ENCODE data around the gene SRP72.

The SRP72 gene

DNA sequence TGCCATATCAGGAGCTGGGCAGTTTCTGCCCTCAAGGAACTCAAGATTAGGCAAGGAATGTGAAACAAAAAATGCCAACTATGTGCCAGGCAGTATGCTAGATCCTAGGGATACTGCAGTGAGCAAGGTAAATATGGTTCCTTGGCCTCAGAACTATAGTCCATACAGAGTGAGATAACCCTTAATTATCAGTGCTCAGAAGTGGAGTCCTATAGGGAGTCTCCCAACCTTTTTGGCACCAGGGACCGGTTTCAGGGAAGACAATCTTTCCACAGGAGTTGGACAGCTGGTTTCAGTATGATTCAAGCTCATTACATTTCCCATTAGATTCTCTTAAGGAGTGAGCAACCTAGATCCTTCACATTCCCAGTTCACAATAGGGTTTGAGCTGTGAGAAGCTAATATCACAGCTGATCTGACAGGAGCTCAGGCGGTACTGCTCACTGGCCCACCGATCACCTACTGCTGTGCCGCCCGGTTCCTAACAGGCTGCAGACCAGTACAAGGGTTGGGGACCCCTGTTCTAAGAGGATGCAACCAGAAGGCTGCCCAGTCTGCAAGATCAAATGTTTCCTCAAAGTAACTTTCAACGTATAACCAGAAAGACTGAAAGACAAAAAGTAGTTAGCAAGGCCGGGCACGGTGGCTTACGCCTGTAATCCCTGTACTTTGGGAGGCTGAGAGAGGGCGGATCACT lies 1.7 kb upstream of the SRP72 start:
- DNase-seq (ENCODE audit: low spot score) = no peak

GRCh38 chr4:56466296-56466761 lies 1.1 kb upstream of the SRP72 start:
- peak; percentile 53 for DNase-seq (ENCODE audit: low spot score)

DNA sequence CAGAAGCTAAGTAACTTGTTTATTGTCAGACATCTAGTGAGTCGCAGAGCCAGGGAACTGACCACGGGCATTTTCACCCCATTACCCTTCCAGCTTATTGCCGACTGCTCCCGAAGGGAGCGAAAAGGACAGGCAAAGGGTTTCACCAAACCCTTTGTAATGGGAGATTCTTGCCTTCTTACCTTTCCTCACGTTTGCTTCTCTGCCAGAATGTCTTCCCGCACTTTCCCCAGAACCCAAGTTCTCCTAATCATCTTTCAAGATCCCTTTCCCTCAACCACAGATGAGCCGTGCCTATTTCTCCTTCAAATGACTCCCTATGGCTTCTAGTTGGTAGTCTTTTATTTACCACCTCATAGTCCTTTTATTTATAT lies 520 bp upstream of the SRP72 start:
- DNase-seq (ENCODE audit: low spot score) = no peak

DNA sequence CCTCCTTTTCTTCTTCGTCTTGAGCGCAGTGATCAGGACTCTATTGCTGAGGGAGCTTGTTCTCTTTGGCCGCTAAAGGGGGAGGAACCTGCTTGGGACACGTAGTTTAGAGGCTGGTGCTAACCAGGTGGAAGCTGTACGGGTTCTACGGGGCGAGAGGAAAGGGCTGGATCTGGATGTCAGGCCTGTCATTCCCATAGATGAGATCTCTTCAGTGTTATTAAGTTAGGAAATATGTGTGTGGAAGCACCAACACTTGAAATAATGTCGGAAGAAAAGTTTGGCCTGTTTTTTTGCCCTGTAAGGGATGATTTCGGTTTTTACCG lies 643 bp downstream of the SRP72 start:
- DNase-seq (ENCODE audit: low spot score) = no peak

DNA sequence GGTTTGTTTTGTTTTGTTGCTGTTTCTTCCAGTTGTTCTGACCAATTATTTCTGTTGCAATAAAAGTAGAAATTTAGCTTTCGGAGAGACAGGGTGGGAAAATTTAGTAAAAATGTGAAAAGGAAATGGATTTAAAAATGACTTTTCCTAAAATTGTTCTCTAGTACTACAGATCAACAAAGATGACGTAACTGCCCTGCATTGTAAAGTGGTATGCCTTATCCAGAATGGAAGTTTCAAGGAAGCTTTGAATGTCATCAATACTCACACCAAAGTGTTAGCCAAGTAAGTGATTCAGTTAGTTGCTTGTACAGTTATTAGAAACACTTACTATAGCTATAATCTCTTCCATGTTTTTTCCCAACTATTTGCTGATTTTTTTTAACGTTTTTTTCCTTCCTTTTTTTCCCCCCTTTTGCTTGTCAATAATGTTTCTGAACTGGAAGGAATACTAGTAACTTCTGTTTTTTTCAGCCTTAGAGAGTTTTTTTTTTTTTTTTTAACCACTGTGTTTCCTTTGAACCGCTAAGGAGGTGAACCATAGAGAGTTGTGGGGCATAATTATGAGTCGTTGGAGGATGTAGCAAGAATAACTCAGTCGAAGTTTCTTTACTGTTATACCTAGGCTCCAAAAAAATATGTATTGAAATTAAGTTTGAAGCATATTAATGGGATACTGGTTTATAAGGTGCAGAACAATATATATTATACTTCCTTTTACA lies 2.2 kb downstream of the SRP72 start:
- no peak for DNase-seq (ENCODE audit: low spot score)

GRCh38 chr4:56475917-56476316 lies 8.5 kb downstream of the SRP72 start:
- DNase-seq (ENCODE audit: low spot score) = no peak

GRCh38 chr4:56477192-56477702 lies 9.8 kb downstream of the SRP72 start:
- DNase-seq (ENCODE audit: low spot score) = no peak

- no peak for DNase-seq (ENCODE audit: low spot score)
Observed at GRCh38 chr4:56480691-56481090, 13.3 kb downstream of the SRP72 start.

- DNase-seq (ENCODE audit: low spot score) = no peak
Observed at GRCh38 chr4:56496241-56496640, 28.8 kb downstream of the SRP72 start.

- peak; percentile 65 for DNase-seq (ENCODE audit: low spot score)
Observed at GRCh38 chr4:56505269-56506130, 38.1 kb downstream of the SRP72 start, which contains the start of gene ARL9. TSS of gene ARL9 (plus strand) at chr4:56505791. CDS start at chr4:56505863, 72 bp downstream.

- no peak for DNase-seq (ENCODE audit: low spot score)
Observed at GRCh38 chr4:56511098-56511497, 43.7 kb downstream of the SRP72 start.

- DNase-seq (ENCODE audit: low spot score) = no peak
Observed at GRCh38 chr4:56512166-56512565, 44.7 kb downstream of the SRP72 start.

GRCh38 chr4:56513517-56513916 lies 46.1 kb downstream of the SRP72 start:
- peak; percentile 38 for DNase-seq (ENCODE audit: low spot score)

- peak; percentile 90 for DNase-seq (ENCODE audit: low spot score)
Observed at GRCh38 chr4:56530269-56531148, 63.1 kb downstream of the SRP72 start.

GRCh38 chr4:56531149-56531770 lies 63.8 kb downstream of the SRP72 start:
- DNase-seq (ENCODE audit: low spot score) = peak; percentile 26

DNA sequence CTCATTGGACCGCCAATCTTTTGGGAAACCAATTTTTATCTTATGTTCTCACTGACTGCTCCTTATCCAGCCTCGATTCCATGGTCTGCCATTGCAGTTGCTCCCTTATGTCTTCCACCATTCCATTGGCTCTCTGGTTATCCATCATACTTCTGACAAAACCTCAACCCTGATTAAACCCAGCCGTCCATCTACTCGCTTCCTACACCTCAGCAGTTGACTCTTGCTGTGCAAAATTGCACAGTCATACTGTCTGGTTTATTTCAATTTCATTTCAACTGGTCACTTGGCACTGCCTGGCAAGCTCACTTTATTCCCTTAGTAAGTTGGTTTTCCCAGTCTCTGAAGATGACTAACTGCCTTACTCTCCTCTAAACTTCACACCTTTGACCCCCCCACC lies 64.4 kb downstream of the SRP72 start:
- DNase-seq (ENCODE audit: low spot score) = peak; percentile 66

- DNase-seq (ENCODE audit: low spot score) = no peak
Observed at GRCh38 chr4:56532239-56532638, 64.8 kb downstream of the SRP72 start.

GRCh38 chr4:56535915-56536314 lies 68.5 kb downstream of the SRP72 start:
- DNase-seq (ENCODE audit: low spot score) = no peak

GRCh38 chr4:56537147-56537546 lies 69.7 kb downstream of the SRP72 start:
- DNase-seq (ENCODE audit: low spot score) = no peak

DNA sequence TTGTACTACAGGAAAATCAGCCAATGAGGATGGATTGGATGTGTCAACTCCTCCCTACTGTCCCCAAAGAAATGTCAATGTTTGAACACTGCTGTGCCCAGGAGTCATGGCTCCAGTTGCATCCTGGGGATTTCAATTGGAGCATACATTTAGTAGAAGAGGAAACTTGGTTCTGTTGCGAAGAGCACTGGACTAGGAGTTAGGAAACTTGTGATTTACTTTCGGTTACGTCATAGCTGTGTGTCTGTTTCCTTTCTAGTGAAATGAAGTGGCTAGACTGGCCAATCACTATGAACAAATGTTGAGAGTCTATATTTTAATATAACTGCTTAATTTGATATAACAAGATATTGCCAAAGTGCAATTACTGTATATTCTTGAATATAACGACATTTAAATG lies 73.4 kb downstream of the SRP72 start:
- no peak for DNase-seq (ENCODE audit: low spot score)

DNA sequence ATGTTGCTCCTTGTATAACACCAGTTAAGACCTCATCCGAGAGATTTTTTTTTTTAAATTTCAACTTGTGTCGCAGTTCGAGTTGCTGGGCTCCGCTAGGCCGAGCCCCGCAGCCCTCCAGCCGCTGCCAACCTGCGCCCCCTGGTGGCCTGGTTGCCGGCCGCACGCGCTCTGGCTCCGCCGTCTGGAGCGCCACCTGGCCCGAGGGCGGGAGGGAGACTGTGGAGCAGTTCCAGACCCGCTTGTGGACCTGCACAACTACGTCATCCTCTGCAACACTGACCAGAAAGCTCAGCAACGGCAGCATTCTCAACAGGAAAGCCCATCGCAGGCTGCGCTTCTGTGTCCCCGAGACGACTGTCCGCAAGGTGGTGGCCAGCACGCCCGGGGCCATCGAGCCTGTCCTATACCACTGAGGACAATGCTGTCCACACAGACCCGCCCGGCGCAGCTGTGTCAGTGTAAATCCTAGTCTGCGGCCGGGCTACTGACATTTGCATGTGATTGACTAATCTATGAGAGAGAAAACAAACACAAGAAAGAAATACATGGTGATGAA lies 77.2 kb downstream of the SRP72 start:
- peak; percentile 87 for DNase-seq (ENCODE audit: low spot score)

Data from hematopoietic multipotent progenitor cell treated with erythropoietin and hydrocortisone succinate and interleukin-3 and kit ligand, for 15 days (in vitro differentiated cells).